NAMALWA (cell line): ENCODE results near the gene BMP6.

Source experiments
- DNase-seq: peaks from one replicate; pipeline ENCODE4 v3.0.0-alpha.2; 2015; ENCODE audit warnings: low spot score

The BMP6 gene

DNA sequence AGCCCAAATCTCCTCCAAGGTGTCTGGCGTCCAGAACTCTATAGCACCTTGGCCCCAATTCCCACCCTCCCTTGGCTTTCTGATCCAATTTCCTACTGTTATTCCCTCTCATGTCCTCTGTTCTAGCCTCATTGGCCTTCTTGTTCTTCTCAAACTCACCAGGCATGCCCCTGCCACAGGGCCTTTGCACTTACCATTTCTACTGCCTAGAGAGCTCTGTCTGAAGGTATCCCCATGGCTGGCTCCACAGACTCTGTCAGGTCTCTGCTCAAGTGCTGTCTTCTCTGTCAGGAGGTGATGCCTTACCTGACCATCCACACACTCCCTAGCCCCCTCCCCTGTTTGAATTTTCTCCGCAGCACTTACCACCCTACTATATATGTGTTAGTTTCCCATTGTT, 5.6 kb upstream of the BMP6 start:
- no peak for DNase-seq

DNA sequence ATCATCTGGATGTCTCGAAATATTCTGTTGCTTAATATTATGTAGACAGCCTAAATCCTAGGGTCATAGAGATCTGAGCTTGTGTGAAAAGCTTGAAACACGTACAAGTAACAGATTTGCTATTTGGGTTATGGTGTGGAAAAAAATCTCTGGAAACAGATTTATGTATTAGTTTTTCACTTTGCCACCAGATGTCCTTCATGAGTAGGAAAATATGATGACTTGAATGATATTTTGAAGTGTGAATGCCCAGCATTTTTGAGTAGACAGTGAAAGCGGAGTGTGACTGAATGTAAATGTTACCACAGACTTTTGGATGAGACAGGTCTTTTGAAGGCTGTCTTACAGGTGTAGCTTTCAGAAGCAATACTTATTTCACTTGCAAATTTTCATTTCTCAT, 4.2 kb upstream of the BMP6 start:
- DNase-seq = peak; percentile 76

DNA sequence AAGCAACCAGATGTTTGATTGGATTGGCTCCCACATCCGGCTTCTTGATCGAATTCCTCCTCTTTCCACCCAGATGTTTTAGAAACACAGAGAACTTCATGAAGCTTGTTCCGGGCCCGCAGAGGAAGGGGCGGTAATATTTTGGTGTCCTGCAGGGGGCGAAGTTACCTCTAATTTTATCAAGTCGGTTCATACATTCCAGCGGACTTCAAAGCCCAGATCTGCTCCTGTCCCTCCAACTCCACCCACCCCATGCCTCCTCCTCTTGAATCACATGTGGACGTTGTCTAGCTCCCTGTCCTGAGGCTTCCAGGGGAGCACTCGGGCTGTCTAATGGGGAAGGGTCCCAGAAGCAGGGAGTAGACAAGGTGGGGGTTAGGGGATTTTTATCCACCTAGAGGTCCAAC, 2.9 kb upstream of the BMP6 start:
- peak; percentile 86 for DNase-seq

DNA sequence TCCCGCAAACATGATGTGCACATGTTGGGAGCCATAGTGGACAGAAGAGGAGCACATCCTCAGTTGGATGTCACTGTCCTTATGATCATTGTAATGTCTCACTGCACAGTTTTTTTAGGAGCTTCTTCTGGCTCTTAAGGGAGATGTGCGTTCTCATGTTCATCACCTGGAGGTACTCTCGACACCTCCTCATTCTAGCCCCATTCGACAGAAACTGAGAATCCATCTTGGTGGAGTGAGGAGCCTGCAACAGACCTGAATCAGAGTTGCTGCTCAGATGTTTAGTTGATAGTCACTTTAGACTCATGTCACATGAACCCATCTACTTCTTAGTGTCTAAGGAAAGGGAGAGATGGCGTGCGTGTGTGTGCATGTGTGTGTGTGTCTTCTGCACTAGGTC, 2.3 kb upstream of the BMP6 start:
- DNase-seq = no peak

DNA sequence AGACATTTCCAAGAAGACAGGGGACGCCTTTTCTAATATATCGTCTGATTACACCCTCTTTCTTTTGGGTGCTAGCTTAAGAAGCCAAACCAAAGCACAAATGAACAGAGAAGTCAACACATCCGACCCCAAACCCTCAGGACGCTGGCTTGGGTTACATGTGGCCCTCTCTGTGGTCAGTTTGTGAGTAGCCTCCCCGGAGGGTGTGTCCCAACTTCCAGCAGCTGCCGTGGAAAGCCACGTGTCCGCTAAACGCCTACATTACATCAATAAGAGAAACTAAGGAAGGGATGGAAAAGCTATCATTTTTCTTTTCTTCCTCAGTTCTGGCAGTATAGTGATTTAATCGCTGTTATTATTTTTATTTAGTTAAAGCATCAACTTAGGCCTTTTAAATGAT, 487 bp upstream of the BMP6 start:
- no peak for DNase-seq

DNA sequence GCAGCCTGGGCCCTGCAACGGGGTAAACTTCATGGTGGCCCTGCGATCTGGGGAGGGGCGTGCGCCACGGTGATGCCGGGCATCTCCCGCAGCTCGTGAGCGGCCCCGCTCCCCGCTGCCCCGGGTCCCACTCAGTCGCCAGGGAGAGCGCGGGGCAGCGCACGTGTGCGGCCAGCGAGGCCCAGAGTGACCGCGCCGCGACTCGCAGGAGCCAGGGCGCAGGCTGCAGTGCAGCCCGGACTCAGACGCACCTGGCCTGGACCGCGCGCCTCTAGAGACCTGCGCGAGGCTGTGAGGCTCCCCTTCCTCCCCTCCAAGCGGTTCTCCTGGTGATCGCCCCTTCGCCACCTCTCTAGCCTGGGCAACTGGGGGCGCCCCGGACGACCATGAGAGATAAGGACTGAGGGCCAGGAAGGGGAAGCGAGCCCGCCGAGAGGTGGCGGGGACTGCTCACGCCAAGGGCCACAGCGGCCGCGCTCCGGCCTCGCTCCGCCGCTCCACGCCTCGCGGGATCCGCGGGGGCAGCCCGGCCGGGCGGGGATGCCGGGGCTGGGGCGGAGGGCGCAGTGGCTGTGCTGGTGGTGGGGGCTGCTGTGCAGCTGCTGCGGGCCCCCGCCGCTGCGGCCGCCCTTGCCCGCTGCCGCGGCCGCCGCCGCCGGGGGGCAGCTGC, 652 bp downstream of the BMP6 start:
- DNase-seq = no peak

DNA sequence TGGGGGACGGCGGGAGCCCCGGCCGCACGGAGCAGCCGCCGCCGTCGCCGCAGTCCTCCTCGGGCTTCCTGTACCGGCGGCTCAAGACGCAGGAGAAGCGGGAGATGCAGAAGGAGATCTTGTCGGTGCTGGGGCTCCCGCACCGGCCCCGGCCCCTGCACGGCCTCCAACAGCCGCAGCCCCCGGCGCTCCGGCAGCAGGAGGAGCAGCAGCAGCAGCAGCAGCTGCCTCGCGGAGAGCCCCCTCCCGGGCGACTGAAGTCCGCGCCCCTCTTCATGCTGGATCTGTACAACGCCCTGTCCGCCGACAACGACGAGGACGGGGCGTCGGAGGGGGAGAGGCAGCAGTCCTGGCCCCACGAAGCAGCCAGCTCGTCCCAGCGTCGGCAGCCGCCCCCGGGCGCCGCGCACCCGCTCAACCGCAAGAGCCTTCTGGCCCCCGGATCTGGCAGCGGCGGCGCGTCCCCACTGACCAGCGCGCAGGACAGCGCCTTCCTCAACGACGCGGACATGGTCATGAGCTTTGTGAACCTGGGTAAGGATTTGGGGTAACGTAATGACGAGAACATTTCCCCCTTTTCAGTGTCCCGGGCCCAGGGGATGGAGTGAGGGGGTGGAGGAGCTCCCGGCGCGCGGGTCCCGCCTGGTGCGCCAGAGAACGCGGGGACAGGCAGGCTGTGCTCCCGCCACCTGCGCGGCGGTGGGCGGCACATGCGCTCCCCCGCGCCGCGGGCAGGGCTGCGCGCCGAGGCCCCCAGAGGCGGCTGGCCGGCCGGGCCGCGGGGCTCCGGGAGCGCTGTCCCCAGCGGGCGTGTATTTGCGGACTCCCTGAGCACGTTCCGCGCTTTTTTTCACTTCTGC, 1.4 kb downstream of the BMP6 start:
- no peak for DNase-seq

DNA sequence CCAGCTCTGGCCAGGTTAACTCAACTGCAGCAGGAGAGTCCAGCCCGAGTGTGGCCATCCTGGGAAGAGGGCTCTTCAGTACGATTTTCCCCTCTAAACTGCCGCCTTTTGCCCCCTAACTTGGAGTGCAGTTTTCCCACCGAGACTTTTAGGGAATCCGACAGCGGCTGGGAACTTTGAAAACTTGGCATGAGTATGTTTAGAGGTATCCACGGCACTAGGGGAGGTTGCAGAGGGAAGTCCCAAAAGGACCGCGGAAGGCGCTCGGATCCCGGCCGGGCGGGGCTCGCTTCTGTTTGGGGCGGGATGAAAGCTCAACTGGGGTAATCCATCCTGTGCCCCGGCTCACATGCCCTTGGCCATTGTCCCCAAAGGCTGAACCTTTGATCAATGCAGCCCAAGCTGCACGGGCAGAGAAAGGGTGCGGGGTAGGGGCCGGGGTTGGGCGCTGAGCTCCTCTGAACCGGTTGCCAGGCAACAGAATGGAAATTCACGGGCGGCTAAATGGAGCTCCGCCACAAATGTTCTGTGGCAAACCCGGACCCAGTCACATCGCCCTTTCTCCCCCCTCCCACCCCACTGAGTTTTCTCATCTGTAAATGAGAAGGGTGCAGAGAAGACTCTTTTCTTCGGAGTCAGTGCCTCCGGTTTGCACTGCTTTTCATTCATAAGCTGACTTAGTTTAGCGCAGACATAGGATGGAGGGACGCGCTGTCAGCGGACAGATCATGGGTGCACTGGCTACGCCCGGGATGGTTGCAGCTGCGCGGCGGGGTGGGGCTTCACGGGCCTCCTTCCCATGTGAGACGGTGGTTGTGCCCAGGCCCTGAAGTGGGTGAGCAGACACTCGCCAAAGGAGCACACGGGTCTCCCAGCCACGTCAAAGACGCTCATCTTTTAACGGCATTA, 2.3 kb downstream of the BMP6 start:
- no peak for DNase-seq

DNA sequence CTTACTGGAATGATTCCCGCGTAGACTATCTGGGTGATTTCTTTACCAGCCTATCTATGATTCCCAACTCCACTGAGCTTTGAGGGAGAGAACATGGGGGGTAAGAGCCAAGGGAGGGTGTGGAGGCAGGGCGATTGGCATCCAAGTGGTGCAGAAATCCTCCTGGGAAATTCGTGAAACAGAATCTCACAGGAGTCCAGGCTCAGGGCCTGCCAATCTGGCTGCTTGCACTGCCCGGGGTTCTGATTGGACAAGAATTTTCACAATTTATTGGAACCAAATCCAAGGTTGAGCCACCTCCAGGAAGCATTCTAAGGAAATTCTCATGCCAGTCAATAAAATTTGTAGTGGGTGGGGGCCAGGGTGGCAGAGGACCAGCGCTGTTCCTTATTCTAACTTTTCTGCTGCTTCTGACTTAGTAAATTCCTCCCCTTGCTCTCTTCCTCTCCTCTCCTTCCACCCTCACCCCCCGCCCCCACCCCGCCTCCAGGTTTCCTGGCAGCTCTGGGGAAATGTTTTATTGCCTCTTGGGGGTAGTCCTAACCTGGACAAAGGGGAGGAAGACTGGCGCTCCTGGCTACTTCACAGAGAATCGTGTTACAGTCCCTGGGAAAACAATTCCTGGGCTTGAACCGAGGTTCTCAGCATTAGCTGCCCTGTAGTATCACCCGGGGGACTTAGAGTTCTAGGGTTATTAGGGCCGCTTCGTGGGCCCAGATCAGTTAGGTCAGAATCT, 3.1 kb downstream of the BMP6 start:
- DNase-seq = no peak

DNA sequence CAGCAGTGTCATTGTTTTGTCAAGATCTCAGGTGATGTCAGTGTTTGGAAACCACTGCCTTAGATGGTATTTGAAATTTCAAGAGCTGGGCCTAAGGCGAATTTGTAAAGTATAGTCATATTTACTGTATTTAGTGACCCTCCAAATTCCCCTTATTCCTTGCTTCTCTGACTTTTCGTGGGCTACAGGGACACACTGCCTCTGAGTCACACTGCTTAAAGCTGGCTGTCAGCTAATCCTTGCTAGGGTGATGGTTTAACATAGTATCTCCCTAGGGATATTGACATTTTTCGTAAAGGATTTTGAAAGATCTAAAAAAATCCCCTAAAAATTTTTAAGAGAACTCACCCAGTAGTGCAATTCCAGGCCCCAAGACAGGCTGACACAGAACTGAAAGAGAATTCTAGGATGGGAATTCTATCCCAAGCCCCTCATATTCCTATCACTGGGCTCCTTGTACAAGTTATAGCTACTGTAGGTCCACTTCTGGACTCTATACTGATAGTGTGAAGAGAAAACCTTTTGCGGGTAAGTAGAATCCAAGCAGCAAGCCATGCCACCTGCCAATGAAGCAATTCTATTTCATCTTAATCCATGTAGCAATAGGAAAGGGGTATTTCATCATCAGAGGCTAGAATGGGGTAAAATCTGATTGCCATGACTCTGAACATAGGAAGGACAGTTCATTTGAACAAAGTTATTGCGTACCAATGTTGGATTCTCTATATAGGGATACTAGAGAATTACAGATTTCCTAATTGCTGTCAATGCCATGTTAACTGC, 4.3 kb downstream of the BMP6 start:
- no peak for DNase-seq

DNA sequence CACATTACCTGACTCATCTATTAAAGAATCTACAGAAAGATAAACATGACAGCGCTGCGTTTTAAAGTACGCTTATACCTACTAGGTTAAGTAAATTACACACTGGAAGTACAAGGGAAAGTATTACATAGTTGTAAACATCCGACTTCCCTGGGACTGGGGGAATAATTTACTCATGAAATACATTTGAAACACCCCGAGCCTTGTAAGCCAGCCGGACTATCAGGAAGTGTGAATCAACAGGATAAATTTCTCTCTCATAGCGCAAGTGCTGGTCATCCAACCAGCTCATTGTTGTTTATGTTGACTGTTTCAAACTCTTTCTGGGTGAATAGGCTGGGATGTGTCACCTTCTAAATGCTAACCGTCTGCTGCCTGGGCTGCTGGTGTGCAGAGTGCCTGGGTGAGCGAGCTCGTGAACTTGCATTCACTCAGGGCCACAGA, 4.9 kb downstream of the BMP6 start:
- no peak for DNase-seq

DNA sequence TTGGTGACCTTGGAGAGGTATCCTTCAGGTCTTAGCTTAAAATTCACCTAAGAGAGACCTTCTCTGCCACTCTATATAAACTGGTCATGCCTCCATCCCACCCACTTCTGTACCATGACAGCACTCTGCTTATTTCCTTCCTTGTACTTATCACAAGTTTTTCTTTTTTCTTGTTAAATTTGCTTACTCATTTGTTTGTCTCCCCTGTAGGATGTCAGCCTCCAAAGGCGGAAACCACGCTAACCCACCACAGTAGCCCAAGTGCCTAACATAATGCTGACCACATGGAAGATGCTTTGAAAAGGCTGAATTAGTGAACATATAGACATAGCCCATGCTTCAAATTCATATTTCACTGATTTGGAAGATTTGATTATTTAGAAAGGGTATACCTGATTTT, 5.4 kb downstream of the BMP6 start:
- DNase-seq = no peak

DNA sequence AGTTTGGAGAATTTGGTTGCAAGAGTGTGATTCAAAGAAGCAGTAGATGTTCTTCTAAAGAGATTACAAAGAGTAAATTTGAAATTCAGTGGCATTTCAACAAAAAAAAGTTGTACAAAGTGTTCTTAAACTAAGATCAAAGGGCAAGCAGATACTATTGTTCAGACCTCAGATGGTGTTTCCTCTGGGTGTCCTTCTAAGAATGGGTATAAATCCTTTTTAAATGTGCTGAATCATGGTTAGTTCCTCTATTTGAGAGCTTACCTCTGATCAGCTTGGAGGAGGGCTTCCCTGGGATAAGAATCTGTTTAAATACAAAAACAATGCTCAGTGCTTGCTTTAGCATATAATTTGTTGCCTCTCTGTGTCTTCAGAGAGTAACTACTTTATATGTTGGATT, 6.3 kb downstream of the BMP6 start:
- no peak for DNase-seq

DNA sequence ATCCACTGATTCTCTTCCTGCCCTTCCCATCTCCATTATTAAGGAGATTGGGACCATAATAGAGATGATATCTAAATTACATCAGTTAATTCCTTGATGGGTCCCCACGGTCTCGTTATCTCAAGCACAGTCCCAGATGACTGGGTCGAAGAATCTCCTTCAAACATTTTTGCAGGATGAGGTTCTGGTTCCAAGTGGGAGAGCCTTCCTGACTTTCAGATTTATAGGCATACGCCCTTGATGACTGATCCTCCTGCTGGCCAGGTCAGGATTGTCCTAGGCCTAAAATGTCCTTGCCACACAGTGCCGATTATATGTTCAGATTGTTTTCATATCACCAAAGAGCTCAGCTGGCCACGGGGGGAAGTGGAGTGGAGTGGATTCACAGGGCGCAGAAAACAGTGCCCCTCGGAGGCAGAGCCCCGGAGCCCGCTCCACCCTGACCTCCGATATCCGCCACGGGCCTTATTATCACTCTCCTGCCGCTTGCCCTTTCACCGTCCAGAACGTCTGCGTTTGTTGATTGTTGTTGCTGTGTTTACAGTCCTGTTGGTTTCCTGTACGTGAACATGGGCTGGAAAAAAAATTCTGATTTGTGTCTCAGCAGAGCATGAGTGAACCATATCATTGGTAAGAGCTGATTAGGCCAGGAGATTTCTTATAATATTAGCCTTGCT, 8.9 kb downstream of the BMP6 start:
- no peak for DNase-seq

DNA sequence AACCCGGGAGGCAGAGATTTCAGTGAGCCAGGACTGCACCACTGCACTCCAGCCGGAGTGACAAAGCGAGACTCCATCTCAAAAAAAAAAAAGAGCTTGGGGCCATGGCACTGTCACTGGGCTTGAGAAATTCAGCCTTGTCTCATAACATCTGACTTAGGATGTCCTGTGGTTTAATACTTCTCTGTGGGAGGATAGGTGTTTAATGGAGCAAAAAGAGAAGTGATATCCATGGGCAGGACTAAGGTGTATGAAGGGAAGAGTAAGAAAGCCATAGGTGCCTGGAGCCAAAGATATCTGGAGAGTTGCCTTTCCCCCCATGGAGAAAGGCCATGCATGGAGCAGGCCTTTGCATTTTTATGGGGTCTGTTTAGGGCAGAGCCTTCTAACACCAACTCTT, 11.2 kb downstream of the BMP6 start:
- DNase-seq = no peak

DNA sequence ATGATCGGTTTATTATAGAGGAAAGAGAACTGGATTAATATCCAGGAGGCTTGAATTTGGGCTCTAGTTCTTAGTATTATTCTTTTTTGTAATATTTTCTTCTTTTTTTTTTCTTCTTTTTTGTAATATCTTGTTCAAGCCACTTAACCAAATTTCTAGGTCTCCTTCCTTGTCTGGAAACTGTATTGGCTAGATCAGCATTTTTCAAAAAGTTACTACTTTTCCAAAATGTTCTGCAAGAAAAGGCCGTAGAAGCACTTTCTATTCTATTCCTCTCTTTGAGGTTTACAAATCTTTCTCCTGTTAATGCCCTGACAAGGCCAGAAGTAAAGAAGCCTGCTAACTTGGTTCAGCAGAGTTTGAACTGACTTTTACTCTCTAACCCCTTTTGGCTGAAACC, 12.0 kb downstream of the BMP6 start:
- DNase-seq = no peak

DNA sequence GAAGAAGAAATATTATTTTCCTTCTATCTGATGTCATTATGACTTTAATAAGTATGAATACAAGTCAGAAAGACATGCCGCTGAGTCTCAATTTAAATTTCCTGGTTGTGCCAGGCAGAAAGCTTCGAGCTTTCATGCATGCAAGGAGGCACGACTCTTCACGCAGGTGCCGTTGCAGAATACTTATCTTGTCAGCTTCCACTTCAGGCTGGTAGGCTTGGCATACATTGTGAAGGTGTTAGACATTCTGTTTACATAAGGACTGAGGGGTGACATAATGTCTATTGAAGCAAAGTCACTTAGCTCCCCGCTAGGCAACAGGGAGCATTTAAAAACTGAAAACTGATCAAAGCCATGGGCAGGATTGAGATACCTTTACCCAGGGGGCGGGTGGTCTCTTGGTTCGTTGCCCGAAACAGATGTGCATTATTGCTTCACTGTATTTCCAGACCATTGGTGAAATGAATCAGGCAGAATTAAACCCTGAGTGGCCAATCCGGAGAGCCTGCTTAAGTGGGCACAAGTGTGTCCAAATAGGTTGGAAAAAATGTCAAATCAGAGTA, 16.4 kb downstream of the BMP6 start:
- no peak for DNase-seq

DNA sequence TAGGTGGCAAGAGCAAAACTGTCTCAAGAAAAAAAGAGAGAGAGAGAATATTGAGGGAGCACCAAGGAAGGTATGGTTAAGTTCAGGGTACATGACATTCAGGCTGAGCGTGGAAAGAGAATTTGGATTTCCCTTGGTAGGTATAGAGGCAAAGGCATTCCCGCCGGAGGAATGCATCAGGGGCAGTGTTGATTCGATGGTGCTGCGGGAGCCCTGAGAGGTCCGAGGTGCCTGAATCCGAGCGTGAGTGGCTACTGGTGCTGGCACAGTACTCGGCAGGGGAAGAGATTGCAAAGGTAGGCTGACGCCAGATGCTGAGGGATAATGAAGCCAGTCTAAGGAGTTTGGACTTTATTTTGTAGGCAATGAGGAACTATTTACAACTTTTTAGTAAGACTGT, 20.0 kb downstream of the BMP6 start:
- no peak for DNase-seq

DNA sequence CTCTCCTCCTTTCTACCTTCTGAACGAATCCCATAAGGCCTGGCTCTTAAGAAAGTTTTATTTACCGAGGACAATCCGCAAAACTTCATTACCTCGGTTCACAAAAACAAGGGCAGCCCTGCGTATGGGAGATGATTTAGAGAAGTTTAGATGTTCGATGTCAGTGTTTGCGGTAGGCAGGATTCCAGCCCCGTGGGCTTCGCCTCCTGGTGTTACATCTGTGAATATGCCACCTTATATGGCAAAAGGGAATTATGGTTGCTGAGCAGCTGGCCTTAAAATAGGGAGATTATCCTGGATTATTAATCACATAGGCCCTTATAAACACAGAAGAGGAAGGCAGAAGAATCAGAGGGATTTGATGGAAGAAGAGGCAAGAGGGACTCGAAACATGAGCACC, 21.1 kb downstream of the BMP6 start:
- no peak for DNase-seq

DNA sequence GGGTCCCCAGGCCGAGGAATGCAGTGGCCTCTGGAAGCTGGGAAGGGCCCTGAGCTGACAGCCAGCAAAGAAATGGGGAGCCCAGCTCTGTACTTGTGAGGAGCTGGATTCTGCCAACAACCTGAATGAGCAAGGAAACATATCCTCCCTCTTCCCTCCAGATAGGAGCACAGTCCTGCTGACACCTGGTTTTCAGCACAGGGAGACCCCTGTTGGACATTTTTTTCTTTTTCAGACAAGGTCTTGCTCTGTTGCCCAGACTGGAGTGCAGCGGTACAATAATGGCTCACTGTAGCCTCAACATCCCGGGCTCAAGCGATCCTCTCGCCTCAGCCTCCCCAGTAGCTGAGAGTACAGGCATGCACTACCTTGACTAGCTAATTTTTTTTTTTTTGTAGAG, 21.5 kb downstream of the BMP6 start:
- no peak for DNase-seq
